HG03097 (cell line): ENCODE results near the gene PXDN.
"Not testable (repeated sequence)": the region's sequence is repeated elsewhere in the genome, so short reads cannot be mapped to it uniquely, and the experiment has no call there.

Source experiments
- ATAC-seq: cut with Tn5 transposase; IDR thresholded peaks from one replicate; pipeline ENCODE4 v1.9.1; 2021; ENCODE audit not compliant: unreplicated experiment, low FRiP score

Gene PXDN

GRCh38 chr2:1727101-1727771, 17.1 kb downstream of the PXDN start:
- ATAC-seq = no peak

- no peak for ATAC-seq
Measured at GRCh38 chr2:1726558-1726957, 17.8 kb downstream of the PXDN start.

GRCh38 chr2:1724351-1724750, 20.0 kb downstream of the PXDN start:
- ATAC-seq = not testable (repeated sequence)

- ATAC-seq = no peak
Measured at GRCh38 chr2:1723397-1724042, 20.8 kb downstream of the PXDN start.

- ATAC-seq = no peak
Measured at GRCh38 chr2:1722692-1723091, 21.6 kb downstream of the PXDN start.

GRCh38 chr2:1721706-1722646, 22.3 kb downstream of the PXDN start:
- ATAC-seq = no peak

- no peak for ATAC-seq
Measured at GRCh38 chr2:1718339-1719220, 25.7 kb downstream of the PXDN start.

GRCh38 chr2:1717113-1717512, 27.2 kb downstream of the PXDN start:
- no peak for ATAC-seq

GRCh38 chr2:1716441-1716840, 27.9 kb downstream of the PXDN start:
- no peak for ATAC-seq

- not testable (repeated sequence) for ATAC-seq
Measured at GRCh38 chr2:1716014-1716305, 28.4 kb downstream of the PXDN start.

GRCh38 chr2:1715184-1716013, 28.9 kb downstream of the PXDN start:
- no peak for ATAC-seq

GRCh38 chr2:1714291-1715064, 29.8 kb downstream of the PXDN start:
- ATAC-seq = no peak

- ATAC-seq = no peak
Measured at GRCh38 chr2:1713839-1714236, 30.5 kb downstream of the PXDN start.

GRCh38 chr2:1713142-1713838, 31.0 kb downstream of the PXDN start:
- ATAC-seq = no peak

GRCh38 chr2:1709946-1710560, 34.3 kb downstream of the PXDN start:
- no peak for ATAC-seq

GRCh38 chr2:1709335-1709605, 35.0 kb downstream of the PXDN start:
- ATAC-seq = no peak

GRCh38 chr2:1708476-1709334, 35.6 kb downstream of the PXDN start:
- no peak for ATAC-seq
